Astrocyte (in vitro differentiated cells and primary cell): Measurements from ENCODE around the gene SLC35F1. TPM values are rescaled to one million over a fixed set of nuclear protein-coding genes. Genes with fewer than 3 reads are reported as not detected.

Source experiments
- DNase-seq: peaks from one replicate; pipeline ENCODE4 v3.0.0-alpha.2; 2010; ENCODE audit warnings: low read depth
- FAIRE-seq: peaks from 2 replicates; lab custom pipeline; 2011; peaks lifted over from hg19 to GRCh38; lab: Jason Lieb, UNC
- H2AFZ ChIP-seq: 2 replicates; pipeline ENCODE4 v1.6.0; 2012; ENCODE audit warnings: low read depth, low read length, inconsistent platforms
- H3K27ac ChIP-seq: 2 replicates; pipeline ENCODE4 v1.5.1; 2011; ENCODE audit warnings: low read depth, low read length, inconsistent platforms
- H3K27me3 ChIP-seq: 2 replicates; pipeline ENCODE4 v1.6.0; 2011; ENCODE audit warnings: low read length, inconsistent platforms; ENCODE audit not compliant: insufficient read depth
- H3K36me3 ChIP-seq: 2 replicates; pipeline ENCODE4 v1.5.1; 2011; ENCODE audit warnings: low read length, inconsistent platforms; ENCODE audit not compliant: insufficient read depth
- H3K4me1 ChIP-seq: 2 replicates; pipeline ENCODE4 v1.5.1; 2011; ENCODE audit warnings: low read length, inconsistent platforms; ENCODE audit not compliant: insufficient read depth
- H3K4me2 ChIP-seq: 2 replicates; pipeline ENCODE4 v1.6.0; 2012; ENCODE audit warnings: low read length, inconsistent platforms
- H3K4me3 ChIP-seq: 2 replicates; pipeline ENCODE4 v1.5.1; 2011; ENCODE audit warnings: low read depth, mild to moderate bottlenecking, low read length, inconsistent platforms; ENCODE audit not compliant: insufficient read depth
- H3K79me2 ChIP-seq: 2 replicates; pipeline ENCODE4 v1.6.0; 2012; ENCODE audit warnings: mild to moderate bottlenecking, low read length, inconsistent platforms; ENCODE audit not compliant: insufficient read depth
- H3K9ac ChIP-seq: 2 replicates; pipeline ENCODE4 v1.6.0; 2012; ENCODE audit warnings: mild to moderate bottlenecking, low read length, inconsistent platforms
- H3K9me3 ChIP-seq: 2 replicates; pipeline ENCODE4 v1.5.1; 2012; ENCODE audit warnings: low read depth, mild to moderate bottlenecking, low read length, inconsistent platforms; ENCODE audit not compliant: insufficient read depth
- H4K20me1 ChIP-seq: 2 replicates; pipeline ENCODE4 v1.6.0; 2012; ENCODE audit warnings: low read length, inconsistent platforms; ENCODE audit not compliant: insufficient read depth
- H3K27ac Mint-ChIP-seq: one replicate; pipeline ENCODE4 v1.8.0; 2021; ENCODE audit warnings: mild to moderate bottlenecking, mixed read lengths; ENCODE audit not compliant: unreplicated experiment
- H3K27me3 Mint-ChIP-seq: one replicate; pipeline ENCODE4 v1.8.0; 2021; ENCODE audit warnings: low read depth, mixed read lengths; ENCODE audit not compliant: unreplicated experiment
- H3K36me3 Mint-ChIP-seq: one replicate; pipeline ENCODE4 v1.8.0; 2021; ENCODE audit warnings: low read depth, mixed read lengths; ENCODE audit not compliant: unreplicated experiment
- H3K4me1 Mint-ChIP-seq: one replicate; pipeline ENCODE4 v1.8.0; 2021; ENCODE audit warnings: low read depth, mixed read lengths; ENCODE audit not compliant: unreplicated experiment
- H3K4me3 Mint-ChIP-seq: one replicate; pipeline ENCODE4 v1.8.0; 2021; ENCODE audit warnings: mild to moderate bottlenecking, moderate library complexity, mixed read lengths; ENCODE audit not compliant: unreplicated experiment
- H3K9me3 Mint-ChIP-seq: one replicate; pipeline ENCODE4 v1.8.0; 2021; ENCODE audit warnings: mild to moderate bottlenecking, mixed read lengths; ENCODE audit not compliant: unreplicated experiment
- CTCF ChIP-seq: IDR thresholded peaks from 2 replicates; pipeline ENCODE4 v1.5.1; 2011; ENCODE audit warnings: low read depth, mild to moderate bottlenecking, inconsistent platforms, low read length, moderate library complexity; ENCODE audit not compliant: insufficient read depth
- EZH2 ChIP-seq: IDR thresholded peaks from 2 replicates; pipeline ENCODE4 v1.6.1; 2012; ENCODE audit warnings: mild to moderate bottlenecking, low read length, inconsistent platforms; ENCODE audit not compliant: insufficient read depth
- total RNA-seq: library from RNA; stranded (reverse); gene quantifications from 2 replicates; pipeline ENCODE4 v1.2.1, GENCODE V29; 2021

The SLC35F1 gene
- total RNA-seq, 1 donor from 2014 or later, result 1.0 TPM

- no peak for FAIRE-seq
- H3K27ac ChIP-seq, result no peak overlapping the region
- H3K36me3 ChIP-seq, result no peaks in the 10 kb centered on the region
- H2AFZ ChIP-seq, result no peak overlapping the region
- Mint-ChIP-seq H3K4me3 (no peak overlapping the region), H3K36me3 (no peaks in the 10 kb centered on the region), H3K27ac (no peak overlapping the region), H3K4me1 (peaks cover 8% of the 10 kb centered on the region), H3K9me3 (no peaks in the 10 kb centered on the region), H3K27me3 (no peaks in the 10 kb centered on the region)
- no peaks in the 10 kb centered on the region for H4K20me1 ChIP-seq
- no peak overlapping the region for H3K9ac ChIP-seq
- no peaks in the 10 kb centered on the region for H3K9me3 ChIP-seq
- H3K4me3 ChIP-seq, result no peak overlapping the region
- H3K27me3 ChIP-seq, result no peaks in the 10 kb centered on the region
- H3K4me2 ChIP-seq, result no peak overlapping the region
- TF ChIP-seq CTCF, result no peak
- no peak for TF ChIP-seq EZH2
- H3K79me2 ChIP-seq, result no peaks in the 10 kb centered on the region
- peak; percentile 44 for DNase-seq
- no peaks in the 10 kb centered on the region for H3K4me1 ChIP-seq
Observed at GRCh38 chr6:118146584-118146983, 239.5 kb downstream of the SLC35F1 start.

- no peak overlapping the region for H3K4me3 ChIP-seq
- no peaks in the 10 kb centered on the region for H3K9me3 Mint-ChIP-seq
- no peaks in the 10 kb centered on the region for H3K4me1 ChIP-seq
- no peaks in the 10 kb centered on the region for H3K9me3 ChIP-seq
- no peaks in the 10 kb centered on the region for H3K36me3 ChIP-seq
- no peaks in the 10 kb centered on the region for H3K79me2 ChIP-seq
- H3K4me3 Mint-ChIP-seq, result no peak overlapping the region
- H3K9ac ChIP-seq, result no peak overlapping the region
- FAIRE-seq (no peak), DNase-seq (no peak)
- H3K4me2 ChIP-seq, result no peak overlapping the region
- TF ChIP-seq CTCF, result no peak
- TF ChIP-seq EZH2, result no peak
- no peaks in the 10 kb centered on the region for H3K27me3 Mint-ChIP-seq
- peaks cover 8% of the 10 kb centered on the region for H3K4me1 Mint-ChIP-seq
- no peaks in the 10 kb centered on the region for H4K20me1 ChIP-seq
- H3K27me3 ChIP-seq, result no peaks in the 10 kb centered on the region
- no peak overlapping the region for H3K27ac ChIP-seq
- no peaks in the 10 kb centered on the region for H3K36me3 Mint-ChIP-seq
- H3K27ac Mint-ChIP-seq, result no peak overlapping the region
- no peak overlapping the region for H2AFZ ChIP-seq
Observed at GRCh38 chr6:118147511-118147910, 240.4 kb downstream of the SLC35F1 start.

GRCh38 chr6:118148561-118148960, 241.5 kb downstream of the SLC35F1 start:
- H3K27me3 Mint-ChIP-seq, result no peaks in the 10 kb centered on the region
- H3K27ac Mint-ChIP-seq, result no peak overlapping the region
- no peaks in the 10 kb centered on the region for H4K20me1 ChIP-seq
- H3K4me1 ChIP-seq, result no peaks in the 10 kb centered on the region
- no peaks in the 10 kb centered on the region for H3K36me3 Mint-ChIP-seq
- H3K4me3 ChIP-seq, result no peak overlapping the region
- H2AFZ ChIP-seq, result no peak overlapping the region
- H3K79me2 ChIP-seq, result no peaks in the 10 kb centered on the region
- no peaks in the 10 kb centered on the region for H3K9me3 ChIP-seq
- no peak overlapping the region for H3K27ac ChIP-seq
- no peak overlapping the region for H3K4me2 ChIP-seq
- DNase-seq (no peak), FAIRE-seq (no peak)
- H3K9ac ChIP-seq, result no peak overlapping the region
- H3K4me1 Mint-ChIP-seq, result peaks cover 8% of the 10 kb centered on the region
- TF ChIP-seq EZH2 (no peak), CTCF (no peak)
- no peaks in the 10 kb centered on the region for H3K9me3 Mint-ChIP-seq
- no peaks in the 10 kb centered on the region for H3K27me3 ChIP-seq
- no peaks in the 10 kb centered on the region for H3K36me3 ChIP-seq
- no peak overlapping the region for H3K4me3 Mint-ChIP-seq
